WTC11 (cell line): ENCODE data around the gene WSCD1. TPM values are rescaled to one million over a fixed set of nuclear protein-coding genes. Genes with fewer than 3 reads are reported as not detected.
A peak's percentile ranks its signal among the peaks of the same experiment; 100 is the strongest.

Source experiments
- ATAC-seq: fragments of 200-7000 bp; cut with Tn5 transposase; 2 replicates; pipeline ENCODE4 v1.10.0; 2021; ENCODE audit warnings: mild to moderate bottlenecking, moderate library complexity
- CTCF ChIA-PET: fragments of 300-600 bp; sonication (Branson Sonifier 250); formaldehyde crosslinking; loops from one replicate; lab custom pipeline; 2021; ENCODE audit warnings: antibody characterized with exemption; lab: Charles Lee
- POLR2A ChIA-PET: fragments of 350-600 bp; sonication (Branson Sonifier 250); formaldehyde crosslinking; loops from one replicate; lab custom pipeline; 2021; ENCODE audit warnings: antibody characterized with exemption; lab: Charles Lee
- DNase-seq: peaks from one replicate; pipeline ENCODE4 v3.0.0; 2021; ENCODE audit warnings: low spot score
- H3K27ac Mint-ChIP-seq: 2 replicates; pipeline ENCODE4 v1.8.0; 2021; ENCODE audit warnings: mixed read lengths
- H3K27me3 Mint-ChIP-seq: 2 replicates; pipeline ENCODE4 v1.8.0; 2021; ENCODE audit warnings: low read depth, mild to moderate bottlenecking, moderate library complexity, mixed read lengths
- H3K36me3 Mint-ChIP-seq: 2 replicates; pipeline ENCODE4 v1.8.0; 2021; ENCODE audit warnings: mixed read lengths
- H3K4me1 Mint-ChIP-seq: 2 replicates; pipeline ENCODE4 v1.8.0; 2022; ENCODE audit warnings: mixed read lengths
- H3K4me3 Mint-ChIP-seq: 2 replicates; pipeline ENCODE4 v1.8.0; 2021; ENCODE audit warnings: mild to moderate bottlenecking, moderate library complexity, mixed read lengths
- H3K9me3 Mint-ChIP-seq: 2 replicates; pipeline ENCODE4 v1.8.0; 2021; ENCODE audit warnings: mixed read lengths
- ARID4B ChIP-seq: sonication (generic); formaldehyde crosslinking; IDR thresholded peaks from 2 replicates; pipeline ENCODE4 v1.8.0; 2023; ENCODE audit warnings: missing genetic modification reagents, mild to moderate bottlenecking, borderline replicate concordance
- ATF6 ChIP-seq: sonication (generic); formaldehyde crosslinking; IDR thresholded peaks from 2 replicates; pipeline ENCODE4 v1.8.1; 2023; ENCODE audit warnings: mild to moderate bottlenecking, missing genetic modification reagents
- E2F5 ChIP-seq: sonication (generic); formaldehyde crosslinking; IDR thresholded peaks from 2 replicates; pipeline ENCODE4 v1.8.1; 2022; ENCODE audit warnings: mild to moderate bottlenecking, moderate library complexity, missing genetic modification reagents
- FOXP1 ChIP-seq: sonication (generic); formaldehyde crosslinking; IDR thresholded peaks from 2 replicates; pipeline ENCODE4 v1.8.0; 2022; ENCODE audit warnings: missing genetic modification reagents, mild to moderate bottlenecking, moderate library complexity, borderline replicate concordance
- FOXP4 ChIP-seq: sonication (generic); formaldehyde crosslinking; IDR thresholded peaks from 2 replicates; pipeline ENCODE4 v1.8.0; 2022; ENCODE audit warnings: mild to moderate bottlenecking, missing genetic modification reagents
- GRHL2 ChIP-seq: fragments of 250-450 bp; sonication (Bioruptor Pico); IDR thresholded peaks from 2 replicates; pipeline ENCODE4 v1.8.0; 2022; ENCODE audit warnings: mild to moderate bottlenecking, moderate library complexity; ENCODE audit not compliant: insufficient replicate concordance, severe bottlenecking
- NFYB ChIP-seq: sonication (generic); formaldehyde crosslinking; conservative IDR thresholded peaks from 2 replicates; pipeline ENCODE4 v1.8.0; 2022; ENCODE audit warnings: low read depth, missing genetic modification reagents
- NR1H2 ChIP-seq: sonication (generic); formaldehyde crosslinking; IDR thresholded peaks from 2 replicates; pipeline ENCODE4 v1.9.0; 2021; ENCODE audit warnings: mild to moderate bottlenecking, moderate library complexity, missing genetic modification reagents
- STAT6 ChIP-seq: sonication (generic); formaldehyde crosslinking; conservative IDR thresholded peaks from 2 replicates; pipeline ENCODE4 v1.8.1; 2023; ENCODE audit warnings: mild to moderate bottlenecking, low read depth, missing genetic modification reagents, moderate library complexity
- TEAD1 ChIP-seq: sonication (generic); formaldehyde crosslinking; IDR thresholded peaks from 2 replicates; pipeline ENCODE4 v1.8.0; 2022; ENCODE audit warnings: mild to moderate bottlenecking, missing genetic modification reagents
- TP53 ChIP-seq: sonication (generic); formaldehyde crosslinking; IDR thresholded peaks from 2 replicates; pipeline ENCODE4 v1.8.1; 2023; ENCODE audit warnings: mild to moderate bottlenecking, missing genetic modification reagents
- ZSCAN18 ChIP-seq: fragments of 250-450 bp; sonication (Bioruptor Pico); IDR thresholded peaks from 2 replicates; pipeline ENCODE4 v2.1.2; 2022; ENCODE audit warnings: mild to moderate bottlenecking, moderate library complexity
- total RNA-seq: library from RNA; stranded (reverse); gene quantifications from 3 replicates; pipeline ENCODE4 v1.2.3, GENCODE V29; 2021

WSCD1 gene
- total RNA-seq, 1 experiment from 2014 or later = 57.5 TPM

- no peak for TF ChIP-seq ARID4B (CRISPR knock-in tag)
- TF ChIP-seq, all 79 proteins: peak for 0
Observed at GRCh38 chr17:6075050-6075449, 4.9 kb downstream of the WSCD1 start (continued).

GRCh38 chr17:6075845-6076244 is 5.7 kb downstream of the WSCD1 start:
- no peak overlapping the region for H3K4me3 Mint-ChIP-seq
- H3K27me3 Mint-ChIP-seq = no peaks in the 10 kb centered on the region
- CTCF ChIA-PET = interaction anchor here (1.4 to 1.9 kb wide), 3 partner anchors 237 to 337 kb away, joined by 5 to 9 read pairs (median 7); no protein-coding TSS in a partner anchor
- no peaks in the 10 kb centered on the region for H3K9me3 Mint-ChIP-seq
- H3K27ac Mint-ChIP-seq = peak overlapping the region; percentile 39
- no peak for ATAC-seq
- peaks cover 5% of the 10 kb centered on the region; the same call in 1 of the 2 replicates for H3K36me3 Mint-ChIP-seq
- peaks cover 48% of the 10 kb centered on the region for H3K4me1 Mint-ChIP-seq
- POLR2A ChIA-PET = interaction anchor here (1.4 kb wide), 1 partner anchor 10 kb away, joined by 3 read pairs; no protein-coding TSS in a partner anchor
- DNase-seq = no peak
- TF ChIP-seq ATF6 = no peak
- no peak for TF ChIP-seq TEAD1 (CRISPR knock-in tag)
- no peak for TF ChIP-seq E2F5 (CRISPR knock-in tag)
- TF ChIP-seq TP53 (CRISPR knock-in tag) = no peak
- no peak for TF ChIP-seq NR1H2 (CRISPR knock-in tag)
- TF ChIP-seq STAT6 (CRISPR knock-in tag) = no peak
- TF ChIP-seq FOXP1 (CRISPR knock-in tag) = no peak

GRCh38 chr17:6077752-6078151 is 7.6 kb downstream of the WSCD1 start:
- Mint-ChIP-seq H3K4me1 (peaks cover 42% of the 10 kb centered on the region), H3K9me3 (no peaks in the 10 kb centered on the region), H3K27me3 (no peaks in the 10 kb centered on the region), H3K36me3 (peaks cover 10% of the 10 kb centered on the region; the same call in 1 of the 2 replicates), H3K4me3 (no peak overlapping the region), H3K27ac (peak overlapping the region; percentile 87)
- ChIA-PET CTCF (interaction anchor here (1.2 kb wide), 1 partner anchor 371 kb away, joined by 3 read pairs; no protein-coding TSS in a partner anchor), POLR2A (no interaction called here)
- DNase-seq = no peak
- ATAC-seq = no peak
- no peak for TF ChIP-seq ZSCAN18 (CRISPR knock-in tag)
- no peak for TF ChIP-seq NFYB (CRISPR knock-in tag)
- TF ChIP-seq FOXP4 (CRISPR knock-in tag) = no peak
- no peak for TF ChIP-seq GRHL2
